ENCODE data around the gene TMEM127. TPM values are rescaled to one million over a fixed set of nuclear protein-coding genes. Genes with fewer than 3 reads are reported as not detected.

The TMEM127 gene
- total and polyA plus RNA-seq, 2 donors (not counting 1 experiment from before 2014, with no cell fraction given): 21.5 to 48.0 TPM

GRCh38 chr2:96241900-96242611 lies 23.7 kb downstream of the TMEM127 start:
- DNase-seq: peak; percentile 67
- Mint-ChIP-seq H3K9me3 (ENCODE audit: insufficient read depth) (no peaks in the 10 kb centered on the region), H3K4me3 (peak overlapping the region; percentile 76), H3K27ac (peak overlapping the region; percentile 95), H3K27me3 (no peaks in the 10 kb centered on the region), H3K4me1 (peaks cover 46% of the 10 kb centered on the region)
- intact Hi-C loops (cut with micrococcal nuclease): loop anchor here (1.0 to 2.0 kb wide), 3 partner anchors 17 to 34 kb away; partner anchors contain the start of genes STARD7 and TMEM127
- no peaks in the 10 kb centered on the region for H3K27me3 ChIP-seq (replicated peaks in 1 of 4; ENCODE audit: control extremely low read depth in 1 of 4, control insufficient read depth in 3 of 4, insufficient read depth in 4 of 4, low read length in 3 of 4)
- H3K27ac ChIP-seq (ENCODE audit: low read length in 2 of 2): peak overlapping the region; percentile 77 to 93
- ChIA-PET CTCF (interaction anchor here (0.9 to 2.1 kb wide), 10 partner anchors 9 to 125 kb away, joined by 3 to 9 read pairs (median 4); partner anchors contain the start of genes ASTL, CIAO1 and TMEM127), POLR2A (interaction anchor here (0.6 to 2.4 kb wide), 6 partner anchors 8 to 114 kb away, joined by 4 to 13 read pairs (median 5); partner anchors contain the start of gene STARD7)
- peak overlapping the region; percentile 79 for H2AFZ ChIP-seq (ENCODE audit: insufficient read depth, low read depth, low read length, poor library complexity, severe bottlenecking)
- H3K9ac ChIP-seq (ENCODE audit: low read length): peak overlapping the region; percentile 62
- H3K4me2 ChIP-seq (replicated peaks; ENCODE audit: low read depth, low read length, poor library complexity, severe bottlenecking): peak overlapping the region; percentile 78
- WGBS (ENCODE audit: insufficient coverage): no CpG with 5 or more reads among the region's 5 CpGs
- H3K4me1 ChIP-seq (ENCODE audit: control insufficient read depth in 2 of 2, insufficient read depth in 2 of 2, low read length in 2 of 2): peaks cover 34 to 51% of the 10 kb centered on the region in 2 donors
- no peaks in the 10 kb centered on the region for H4K20me1 ChIP-seq (ENCODE audit: control insufficient read depth, insufficient read depth, low read length, poor library complexity, severe bottlenecking)
- H3K9me3 ChIP-seq (ENCODE audit: control extremely low read depth in 1 of 3, control insufficient read depth in 2 of 3, insufficient read depth in 1 of 3, low read length in 2 of 3): peaks cover 0 to 12% (median 3%) of the 10 kb centered on the region in 3 donors
- ATAC-seq (ENCODE audit: low read depth): peak; percentile 86
- H3K79me2 ChIP-seq (ENCODE audit: control insufficient read depth, insufficient read depth, low read length): peaks cover 4% of the 10 kb centered on the region
- H3K36me3 ChIP-seq (replicated peaks in 1 of 2; ENCODE audit: control extremely low read depth in 1 of 2, control insufficient read depth in 1 of 2, extremely low read depth in 1 of 2, insufficient read depth in 2 of 2, low read length in 1 of 2): peaks cover 0 to 3% of the 10 kb centered on the region in 2 experiments
- TF ChIP-seq EZH2 (IDR thresholded peaks at IDR 0.05; ENCODE audit: borderline replicate concordance, insufficient read depth, low read depth, low read length, poor library complexity, severe bottlenecking) (no peak), CTCF (IDR thresholded peaks at IDR 0.05) (no peak)
- H3K4me3 ChIP-seq (ENCODE audit: control extremely low read depth in 1 of 5, extremely low read depth in 1 of 5, insufficient read depth in 1 of 5, low read depth in 2 of 5, low read length in 4 of 5): peak overlapping the region; percentile 4 to 42 (median 38)
